HepG2 (cell line): ENCODE results near the gene CAMKV. TPM values are rescaled to one million over a fixed set of nuclear protein-coding genes. Genes with fewer than 3 reads are reported as not detected.
A peak's percentile ranks its signal among the peaks of the same experiment; 100 is the strongest.

Experiments used
- ATAC-seq: fragments of 200-7000 bp; cut with Tn5 transposase; 3 replicates; pipeline ENCODE4 v1.9.1; 2020; ENCODE audit warnings: mild to moderate bottlenecking, moderate library complexity
- BruUV-seq: library from RNA; stranded (reverse); fragments of 400-500 nt; replicated peaks from 2 replicates; lab custom pipeline; 2021; lab: Mats Ljungman, UMichigan
- CTCF ChIA-PET: fragments of 300-600 bp; formaldehyde crosslinking; extraction: SDS; loops from one replicate; lab custom pipeline; 2021; ENCODE audit warnings: low total read pairs, inconsistent platforms, low intra/inter-chr PET ratio; lab: Yijun Ruan, JAX
- POLR2A ChIA-PET: fragments of 350-600 bp; sonication (Branson Sonifier 250); formaldehyde crosslinking; loops from one replicate; lab custom pipeline; 2020; ENCODE audit warnings: antibody characterized with exemption, inconsistent platforms; lab: Yijun Ruan, JAX
- DNase-seq: peaks from one replicate; pipeline ENCODE4 v3.0.0-alpha.2; 2015; ENCODE audit warnings: low spot score
- FAIRE-seq: peaks from 3 replicates; lab custom pipeline; 2011; peaks lifted over from hg19 to GRCh38; lab: Jason Lieb, UNC
- H2AFZ ChIP-seq: one replicate; pipeline ENCODE4 v1.6.1; 2011; ENCODE audit warnings: low read length, inconsistent platforms
- H3K27ac ChIP-seq: fragments of 300-600 bp; 3 replicates; pipeline ENCODE4 v1.8.0; 2011; ENCODE audit warnings: mixed run types, mild to moderate bottlenecking, mixed read lengths, low read length, inconsistent platforms; ENCODE audit not compliant: insufficient read depth; ENCODE audit errors: extremely low read length
- H3K27me3 ChIP-seq, 2 experiments: fragments of 200-600 bp in 1 of 2; 2 replicates in 1 of 2; 3 replicates in 1 of 2; pipeline versions ENCODE4 v1.6.0 to v1.8.0; 2011; ENCODE audit warnings: low read length in 2 of 2, mild to moderate bottlenecking in 2 of 2, moderate library complexity in 2 of 2, inconsistent platforms in 1 of 2; ENCODE audit not compliant: insufficient read depth in 2 of 2, control insufficient read depth in 1 of 2
- H3K36me3 ChIP-seq, 2 experiments: fragments of 200-600 bp in 1 of 2; replicated peaks in 1 of 2; 2 replicates in 1 of 2; 3 replicates in 1 of 2; pipeline versions ENCODE4 v1.5.1 to v1.8.0; 2011; ENCODE audit warnings: low read length in 2 of 2, inconsistent platforms in 1 of 2; ENCODE audit not compliant: insufficient read depth in 2 of 2, control insufficient read depth in 1 of 2
- H3K4me1 ChIP-seq: 2 replicates; pipeline ENCODE4 v1.5.1; 2012; ENCODE audit warnings: low read length, inconsistent platforms; ENCODE audit not compliant: insufficient read depth
- H3K4me2 ChIP-seq: 2 replicates; pipeline ENCODE4 v1.6.0; 2011; ENCODE audit warnings: low read depth, low read length, inconsistent platforms
- H3K4me3 ChIP-seq, 3 experiments: fragments of 200-600 bp in 1 of 3; sonication (generic), shearing (Covaris generic) in 1 of 3; replicated peaks in 1 of 3; 2 replicates each; pipeline ENCODE4 v1.5.1; 2011 to 2016; ENCODE audit warnings: low read length in 3 of 3, inconsistent platforms in 2 of 3, low read depth in 2 of 3, mild to moderate bottlenecking in 2 of 3, control low read depth in 1 of 3, mixed read lengths in 1 of 3; ENCODE audit not compliant: insufficient read depth in 1 of 3
- H3K79me2 ChIP-seq: one replicate; pipeline ENCODE4 v1.6.1; 2011; ENCODE audit warnings: low read length, inconsistent platforms; ENCODE audit not compliant: insufficient read depth
- H3K9ac ChIP-seq: 2 replicates; pipeline ENCODE4 v1.6.0; 2011; ENCODE audit warnings: mild to moderate bottlenecking, low read depth, low read length, inconsistent platforms; ENCODE audit not compliant: insufficient read depth
- H3K9me3 ChIP-seq: 2 replicates; pipeline ENCODE4 v1.5.1; 2012; ENCODE audit warnings: mild to moderate bottlenecking, low read length
- H4K20me1 ChIP-seq: 2 replicates; pipeline ENCODE4 v1.6.0; 2011; ENCODE audit warnings: inconsistent platforms, mild to moderate bottlenecking, low read length, moderate library complexity; ENCODE audit not compliant: insufficient read depth
- HNF4A ChIP-seq: sonication (generic); formaldehyde crosslinking; IDR thresholded peaks from 2 replicates; pipeline ENCODE4 v1.4.0; 2020; ENCODE audit warnings: missing genetic modification reagents
- IKZF4 ChIP-seq: sonication (generic); formaldehyde crosslinking; IDR thresholded peaks from 2 replicates; pipeline ENCODE4 v1.5.1; 2020; ENCODE audit warnings: borderline replicate concordance, mild to moderate bottlenecking, low read depth, missing genetic modification reagents; ENCODE audit errors: not compliant biosample characterization
- MAFK ChIP-seq, 2 experiments: IDR thresholded peaks in 1 of 2; conservative IDR thresholded peaks in 1 of 2; 2 replicates each; pipeline ENCODE4 v1.6.1; 2011; ENCODE audit warnings: improper control_type of control experiment in 2 of 2, low read length in 2 of 2
- MLXIP ChIP-seq: sonication (generic); formaldehyde crosslinking; IDR thresholded peaks from 2 replicates; pipeline ENCODE4 v1.9.0; 2021; ENCODE audit warnings: missing genetic modification reagents, borderline replicate concordance
- PATZ1 ChIP-seq: sonication (generic); formaldehyde crosslinking; IDR thresholded peaks from 2 replicates; pipeline ENCODE4 v1.4.0; 2020; ENCODE audit warnings: missing genetic modification reagents
- SOX13 ChIP-seq, 3 experiments: fragments of 450-650 bp in 1 of 3; sonication (generic) in 1 of 3; formaldehyde crosslinking in 1 of 3; IDR thresholded peaks in 2 of 3; conservative IDR thresholded peaks in 1 of 3; 2 replicates each; pipeline versions ENCODE4 v1.5.0 to v1.6.1; 2016 to 2020; ENCODE audit warnings: antibody characterized with exemption in 1 of 3, mild to moderate bottlenecking in 1 of 3, missing compliant biosample characterization in 1 of 3, missing genetic modification reagents in 1 of 3, moderate library complexity in 1 of 3
- TRAFD1 ChIP-seq: sonication (generic); formaldehyde crosslinking; IDR thresholded peaks from 2 replicates; pipeline ENCODE4 v1.5.1; 2020; ENCODE audit warnings: missing genetic modification reagents, mild to moderate bottlenecking, borderline replicate concordance
- ZNF10 ChIP-seq: sonication (generic); formaldehyde crosslinking; IDR thresholded peaks from 2 replicates; pipeline ENCODE4 v1.4.0; 2020; ENCODE audit warnings: mild to moderate bottlenecking, low read depth, missing genetic modification reagents, borderline replicate concordance
- ZNF570 ChIP-seq: sonication (generic); formaldehyde crosslinking; IDR thresholded peaks from 2 replicates; pipeline ENCODE4 v1.4.0; 2020; ENCODE audit warnings: mild to moderate bottlenecking, missing genetic modification reagents, borderline replicate concordance
- WGBS: methylation state at CpG from one replicate; pipeline ENCODE4 v1.1.6; 2017; ENCODE audit warnings: low lambda C conversion rate; 5-methylcytosine and 5-hydroxymethylcytosine counted together
- in situ Hi-C: cut with HindIII; loops from 2 replicates; pipeline ENCODE4 v1.10.0; 2017; ENCODE audit warnings: low pct_unique_long_range_greater_than_20kb; ENCODE audit not compliant: extremely low pct_ligation_motif_present
- intact Hi-C: fragments of 100-400 bp; cut with micrococcal nuclease; formaldehyde crosslinking; loops from one replicate; pipeline ENCODE4 v1.10.0; 2022; ENCODE audit not compliant: unreplicated experiment
- polyA plus RNA-seq, 8 experiments: library from polyadenylated mRNA; depleted of rRNA in 3 of 8; stranded (reverse) in 7 of 8; unstranded in 1 of 8; fragments of >200 nt; fragmentation: Illumina TruSeq in 4 of 8; extraction: Trizol in 4 of 8; gene quantifications; 2 replicates each; pipeline versions ENCODE4 v1.2.1 to v1.2.3, GENCODE V29; 2011 to 2016; ENCODE audit warnings: low read depth in 4 of 8, missing spikeins in 1 of 8, mixed read lengths in 1 of 8; ENCODE audit not compliant: insufficient read depth in 1 of 8
- total RNA-seq, 5 experiments: library from RNA; depleted of rRNA; stranded (reverse); fragments of >200 nt; fragmentation: Illumina TruSeq; extraction: Trizol; gene quantifications; 2 replicates each; pipeline ENCODE4 v1.2.3, GENCODE V29; 2016; ENCODE audit warnings: low read depth in 1 of 5

CAMKV gene
- total and polyA plus RNA-seq, 2 of the 13 experiments (the other 11 are each of a cell fraction or from before 2014, with no cell fraction given), result 0.13 to 0.15 TPM

- ATAC-seq, result no peak
- Histone ChIP-seq H3K4me2 (peak overlapping the region; percentile 81), H3K27ac (no peak overlapping the region), H3K36me3 (no peaks in the 10 kb centered on the region), H3K27me3 (peaks cover 0 to 7% of the 10 kb centered on the region in 2 experiments; a peak in 4 of 5 replicates), H4K20me1 (no peaks in the 10 kb centered on the region), H3K79me2 (peaks cover 12% of the 10 kb centered on the region), H3K4me3 (peak overlapping the region; percentile 81 to 98 (median 83)), H3K9ac (peak overlapping the region; percentile 70), H3K9me3 (no peaks in the 10 kb centered on the region), H2AFZ (no peak overlapping the region), H3K4me1 (peaks cover 45% of the 10 kb centered on the region)
- intact Hi-C loops, result no loop called here
- no peak for FAIRE-seq
- 10% methylated on average over 5 of the region's 5 CpGs for WGBS
- POLR2A ChIA-PET, result no interaction called here
- no TSS peak for BruUV-seq
- TF ChIP-seq IKZF4 (CRISPR knock-in tag), result peak; percentile 14
- peak; percentile 57 to 69; a peak in 3 of 4 replicates for TF ChIP-seq MAFK (conservative IDR thresholded peaks at IDR 0.05 in 1 of 2, IDR thresholded peaks at IDR 0.05 in 1 of 2; ENCODE audit: low read length in 2 of 2)
- no peak for TF ChIP-seq TRAFD1 (CRISPR knock-in tag)
- no peak for DNase-seq
- in situ Hi-C loops, result no loop called here
- CTCF ChIA-PET, result no interaction called here
These were observed 14.0 kb downstream of the CAMKV start for GRCh38 chr3:49855662-49856061.

- peak; percentile 15; the same call in 2 of the 3 replicates for ATAC-seq
- WGBS, result 83% methylated on average over 3 of the region's 3 CpGs
- TF ChIP-seq SOX13 (IDR thresholded peaks at IDR 0.05), result no peak
- peak in 1 of 2 experiments; percentile 41; a peak in 1 of 4 replicates for TF ChIP-seq SOX13 (CRISPR knock-in tag; conservative IDR thresholded peaks at IDR 0.05 in 1 of 2, IDR thresholded peaks at IDR 0.05 in 1 of 2)
- peak; percentile 87 for TF ChIP-seq HNF4A (CRISPR knock-in tag)
- TF ChIP-seq ZNF570, result no peak
- no peak for TF ChIP-seq MLXIP (CRISPR knock-in tag)
- no peak for TF ChIP-seq ZNF10 (CRISPR knock-in tag)
- no peak for TF ChIP-seq PATZ1 (CRISPR knock-in tag)
These were observed 24.0 kb downstream of the CAMKV start for GRCh38 chr3:49845694-49846093.

More at GRCh38 chr3:49845694-49846093, 24.0 kb downstream of the CAMKV start:
- peak overlapping the region; percentile 28; the same call in 1 of the 2 replicates for H3K4me2 ChIP-seq
- no TSS peak for BruUV-seq
- H3K9ac ChIP-seq, result peak overlapping the region; percentile 49
- H3K36me3 ChIP-seq, result peaks cover 2 to 17% of the 10 kb centered on the region in 2 experiments; a peak in 2 of 5 replicates
- DNase-seq (peak; percentile 60), FAIRE-seq (peak; percentile 74)
- no peaks in the 10 kb centered on the region for H3K27me3 ChIP-seq
- H3K4me1 ChIP-seq, result peaks cover 54% of the 10 kb centered on the region
- POLR2A ChIA-PET, result interaction anchor here (1.0 to 1.9 kb wide), 2 partner anchors 43 to 84 kb away, joined by 3 to 8 read pairs; partner anchors contain the start of genes INKA1 and MON1A
- in situ Hi-C loops, result no loop called here
- no peaks in the 10 kb centered on the region for H3K79me2 ChIP-seq
- H3K4me3 ChIP-seq, result no peak overlapping the region
- H3K27ac ChIP-seq, result peak overlapping the region; percentile 75
- CTCF ChIA-PET, result no interaction called here
- H4K20me1 ChIP-seq, result no peaks in the 10 kb centered on the region
- H3K9me3 ChIP-seq, result no peaks in the 10 kb centered on the region
- H2AFZ ChIP-seq, result no peak overlapping the region
- intact Hi-C loops, result loop anchor here (2.0 kb wide), 1 partner anchor 61 kb away; no protein-coding TSS in a partner anchor
